CD14-positive monocyte (primary cell): ENCODE measurements around the gene S100A6. TPM values are rescaled to one million over a fixed set of nuclear protein-coding genes. Genes with fewer than 3 reads are reported as not detected.

Source experiments
- DNase-seq, 3 donors: peaks; one replicate each; pipeline ENCODE4 v3.0.0-alpha.2; 2011 to 2022
- H2AFZ ChIP-seq: 2 replicates; pipeline ENCODE4 v1.6.0; 2012; ENCODE audit warnings: mild to moderate bottlenecking, low read depth, low read length, inconsistent platforms; ENCODE audit not compliant: insufficient read depth, poor library complexity, severe bottlenecking
- H3K27ac ChIP-seq, 2 donors: 1 replicate in 1 of 2; 2 replicates in 1 of 2; pipeline ENCODE4 v1.5.1; 2012 to 2013; ENCODE audit warnings: low read length in 2 of 2, control low read depth in 1 of 2, inconsistent platforms in 1 of 2, low read depth in 1 of 2, mild to moderate bottlenecking in 1 of 2
- H3K27me3 ChIP-seq, 2 donors: one replicate each; pipeline versions ENCODE4 v1.6.0 to v1.6.1; 2011 to 2013; ENCODE audit warnings: low read length in 2 of 2; ENCODE audit not compliant: control insufficient read depth in 2 of 2, insufficient read depth in 2 of 2
- H3K36me3 ChIP-seq, 2 donors: replicated peaks in 1 of 2; 1 replicate in 1 of 2; 2 replicates in 1 of 2; pipeline versions ENCODE4 v1.5.1 to v1.6.1; 2012 to 2013; ENCODE audit warnings: low read length in 2 of 2, control low read depth in 1 of 2, inconsistent platforms in 1 of 2, mild to moderate bottlenecking in 1 of 2; ENCODE audit not compliant: insufficient read depth in 2 of 2, control insufficient read depth in 1 of 2
- H3K4me1 ChIP-seq, 2 donors: 1 replicate in 1 of 2; 2 replicates in 1 of 2; pipeline versions ENCODE4 v1.5.1 to v1.6.1; 2012 to 2013; ENCODE audit warnings: low read length in 2 of 2, control low read depth in 1 of 2, inconsistent platforms in 1 of 2, mild to moderate bottlenecking in 1 of 2, moderate library complexity in 1 of 2; ENCODE audit not compliant: insufficient read depth in 2 of 2, control insufficient read depth in 1 of 2
- H3K4me2 ChIP-seq: replicated peaks from 2 replicates; pipeline ENCODE3; 2012; ENCODE audit warnings: low read length, moderate library complexity, mild to moderate bottlenecking; ENCODE audit not compliant: poor library complexity, severe bottlenecking; ENCODE audit errors: extremely low read depth
- H3K4me3 ChIP-seq, 3 experiments: fragments of 200-600 bp in 1 of 3; sonication (generic) in 1 of 3; replicated peaks in 1 of 3; 1 replicate in 2 of 3; 2 replicates in 1 of 3; pipeline ENCODE4 v1.5.1; 2011 to 2013; ENCODE audit warnings: low read length in 3 of 3, mild to moderate bottlenecking in 3 of 3, control low read depth in 2 of 3, low read depth in 2 of 3, inconsistent platforms in 1 of 3, moderate library complexity in 1 of 3
- H3K79me2 ChIP-seq: 2 replicates; pipeline ENCODE4 v1.6.0; 2012; ENCODE audit warnings: mild to moderate bottlenecking, control low read depth, inconsistent platforms, low read length, moderate library complexity; ENCODE audit not compliant: insufficient read depth
- H3K9ac ChIP-seq: 2 replicates; pipeline ENCODE4 v1.6.0; 2017; ENCODE audit warnings: low read length, mild to moderate bottlenecking; ENCODE audit not compliant: insufficient read depth, poor library complexity, severe bottlenecking
- H3K9me3 ChIP-seq, 2 donors: replicated peaks in 1 of 2; 1 replicate in 1 of 2; 2 replicates in 1 of 2; pipeline versions ENCODE4 v1.5.1 to v1.6.1; 2012 to 2013; ENCODE audit warnings: low read length in 2 of 2, control low read depth in 1 of 2; ENCODE audit not compliant: control insufficient read depth in 1 of 2, insufficient read depth in 1 of 2
- H4K20me1 ChIP-seq: 2 replicates; pipeline ENCODE4 v1.6.0; 2012; ENCODE audit warnings: mild to moderate bottlenecking, low read length, control low read depth, moderate library complexity; ENCODE audit not compliant: insufficient read depth
- H3K27ac Mint-ChIP-seq, 7 donors: one replicate each; pipeline ENCODE4 v1.8.0; 2020; ENCODE audit warnings: mild to moderate bottlenecking in 7 of 7, mixed read lengths in 7 of 7, moderate library complexity in 6 of 7, inconsistent platforms in 2 of 7
- H3K27me3 Mint-ChIP-seq, 3 donors: one replicate each; pipeline ENCODE4 v1.8.0; 2021 to 2022; ENCODE audit warnings: low read depth in 3 of 3, mild to moderate bottlenecking in 3 of 3, mixed read lengths in 3 of 3, moderate library complexity in 3 of 3, inconsistent platforms in 1 of 3
- H3K36me3 Mint-ChIP-seq, 2 donors: one replicate each; pipeline ENCODE4 v1.8.0; 2020; ENCODE audit warnings: mixed read lengths in 2 of 2, inconsistent platforms in 1 of 2, mild to moderate bottlenecking in 1 of 2
- H3K4me1 Mint-ChIP-seq: one replicate; pipeline ENCODE4 v1.8.0; 2020; ENCODE audit warnings: mild to moderate bottlenecking, mixed read lengths
- H3K4me3 Mint-ChIP-seq, 2 donors: one replicate each; pipeline ENCODE4 v1.8.0; 2020; ENCODE audit warnings: mild to moderate bottlenecking in 2 of 2, mixed read lengths in 2 of 2, moderate library complexity in 1 of 2
- H3K9me3 Mint-ChIP-seq, 7 donors: one replicate each; pipeline ENCODE4 v1.8.0; 2020 to 2022; ENCODE audit warnings: mixed read lengths in 7 of 7, mild to moderate bottlenecking in 6 of 7, moderate library complexity in 6 of 7, inconsistent platforms in 2 of 7
- WGBS: methylation state at CpG from one replicate; pipeline ENCODE4 v1.1.5; 2013; ENCODE audit warnings: missing lambda C conversion rate; ENCODE audit not compliant: insufficient coverage; 5-methylcytosine and 5-hydroxymethylcytosine counted together
- intact Hi-C, 2 donors: fragments of 100-400 bp; cut with micrococcal nuclease; formaldehyde crosslinking; loops; one replicate each; pipeline versions ENCODE4 v1.15.0 to v1.15.1; 2023
- polyA plus RNA-seq, 3 donors: library from polyadenylated mRNA; depleted of rRNA in 1 of 3; unstranded in 2 of 3; stranded (reverse) in 1 of 3; fragments of 300-500 nt in 2 of 3; fragments of >200 nt in 1 of 3; fragmentation: Illumina TruSeq in 2 of 3; gene quantifications; 1 replicate in 2 of 3; 2 replicates in 1 of 3; pipeline ENCODE4 v1.2.3, GENCODE V29; 2012 to 2021
- TF ChIP-seq, protein P1 (sequence below): fragments of 200-600 bp; IDR thresholded peaks from one replicate; pipeline ENCODE4 v1.8.0; 2022; ENCODE audit warnings: antibody characterized with exemption, mild to moderate bottlenecking

S100A6 gene
- polyA plus RNA-seq, 3 donors: 1,242 to 5,004 (median 4,414) TPM

DNA sequence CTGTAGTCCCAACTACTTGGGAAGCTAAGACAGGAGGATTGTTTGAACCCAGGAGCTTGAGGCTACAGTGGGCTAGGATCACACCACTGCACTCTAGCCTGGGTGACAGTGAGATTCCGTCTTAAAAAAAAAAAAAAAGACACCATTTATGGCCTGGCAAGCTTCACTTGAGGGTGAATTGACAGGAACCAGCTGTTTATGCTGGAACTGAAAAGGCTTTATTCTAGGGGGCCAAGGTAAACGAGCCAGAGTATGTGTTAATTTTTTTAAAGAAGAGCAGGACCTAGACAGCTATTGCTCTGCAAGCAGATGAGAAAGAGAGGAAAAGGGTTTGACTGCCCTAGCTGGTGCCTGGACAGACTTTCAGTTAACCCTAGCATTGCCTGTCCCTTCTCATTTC lies 37.0 kb downstream of the S100A6 start:
- no peaks in the 10 kb centered on the region for H3K4me1 ChIP-seq
- WGBS: 0% methylated on average over 2 of the region's 2 CpGs

DNA sequence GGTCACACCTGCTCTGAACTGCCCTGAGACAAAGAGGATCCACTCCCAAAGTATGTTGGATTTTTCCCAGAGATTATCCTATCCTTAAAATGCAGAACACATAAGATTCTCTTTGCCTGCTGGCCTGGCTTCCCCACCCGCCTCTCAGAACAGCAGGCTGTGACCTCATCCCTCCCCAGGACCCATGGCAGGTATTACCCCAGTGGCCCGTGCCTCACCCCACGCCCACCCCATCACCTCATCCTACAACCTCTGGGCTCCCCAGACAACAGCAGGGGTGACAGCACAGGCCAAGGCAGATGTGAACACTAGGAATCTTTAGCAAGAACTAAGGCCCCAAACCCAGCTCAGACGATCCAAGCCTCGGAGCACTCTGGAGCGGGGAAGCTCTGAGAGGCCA lies 40.3 kb downstream of the S100A6 start:
- Mint-ChIP-seq H3K27ac (no peak overlapping the region), H3K9me3 (no peaks in the 10 kb centered on the region)
- intact Hi-C loops: loop anchor here (1.0 to 10.0 kb wide), 4 partner anchors 81 to 143 kb away; partner anchors contain the start of gene S100A7A (in 1 of the 2)

More for the DNA sequence above, 37.0 kb downstream of the S100A6 start:
- Histone ChIP-seq H3K9me3 (no peaks in the 10 kb centered on the region), H3K27me3 (no peaks in the 10 kb centered on the region), H3K4me2 (no peak overlapping the region), H3K4me3 (no peak overlapping the region), H3K79me2 (no peaks in the 10 kb centered on the region), H2AFZ (no peak overlapping the region), H4K20me1 (no peaks in the 10 kb centered on the region), H3K9ac (no peak overlapping the region), H3K27ac (no peak overlapping the region), H3K36me3 (no peaks in the 10 kb centered on the region)
- TF ChIP-seq, protein P1, sequence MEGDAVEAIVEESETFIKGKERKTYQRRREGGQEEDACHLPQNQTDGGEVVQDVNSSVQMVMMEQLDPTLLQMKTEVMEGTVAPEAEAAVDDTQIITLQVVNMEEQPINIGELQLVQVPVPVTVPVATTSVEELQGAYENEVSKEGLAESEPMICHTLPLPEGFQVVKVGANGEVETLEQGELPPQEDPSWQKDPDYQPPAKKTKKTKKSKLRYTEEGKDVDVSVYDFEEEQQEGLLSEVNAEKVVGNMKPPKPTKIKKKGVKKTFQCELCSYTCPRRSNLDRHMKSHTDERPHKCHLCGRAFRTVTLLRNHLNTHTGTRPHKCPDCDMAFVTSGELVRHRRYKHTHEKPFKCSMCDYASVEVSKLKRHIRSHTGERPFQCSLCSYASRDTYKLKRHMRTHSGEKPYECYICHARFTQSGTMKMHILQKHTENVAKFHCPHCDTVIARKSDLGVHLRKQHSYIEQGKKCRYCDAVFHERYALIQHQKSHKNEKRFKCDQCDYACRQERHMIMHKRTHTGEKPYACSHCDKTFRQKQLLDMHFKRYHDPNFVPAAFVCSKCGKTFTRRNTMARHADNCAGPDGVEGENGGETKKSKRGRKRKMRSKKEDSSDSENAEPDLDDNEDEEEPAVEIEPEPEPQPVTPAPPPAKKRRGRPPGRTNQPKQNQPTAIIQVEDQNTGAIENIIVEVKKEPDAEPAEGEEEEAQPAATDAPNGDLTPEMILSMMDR: no peak
- no peak for DNase-seq
- Mint-ChIP-seq H3K36me3 (no peaks in the 10 kb centered on the region), H3K9me3 (no peaks in the 10 kb centered on the region), H3K4me1 (peaks cover 2% of the 10 kb centered on the region), H3K27ac (no peak overlapping the region), H3K4me3 (no peak overlapping the region), H3K27me3 (peaks cover 2 to 10% (median 8%) of the 10 kb centered on the region in 3 donors)
- intact Hi-C loops: loop anchor here (5.0 to 10.0 kb wide), 2 partner anchors 84 to 96 kb away; partner anchors contain the start of gene S100A7A (in 1 of the 2)

More for the DNA sequence above, 40.3 kb downstream of the S100A6 start:
- H3K36me3 Mint-ChIP-seq: no peaks in the 10 kb centered on the region
- H3K4me1 Mint-ChIP-seq: peaks cover 9% of the 10 kb centered on the region
- H3K9ac ChIP-seq: no peak overlapping the region
- H3K27me3 ChIP-seq: no peaks in the 10 kb centered on the region
- no peak overlapping the region for H3K4me3 ChIP-seq
- no peak overlapping the region for H2AFZ ChIP-seq
- WGBS: 88% methylated on average over 6 of the region's 6 CpGs
- H3K27me3 Mint-ChIP-seq: peaks cover 4 to 10% (median 8%) of the 10 kb centered on the region in 3 donors
- H3K27ac ChIP-seq: no peak overlapping the region
- no peaks in the 10 kb centered on the region for H3K36me3 ChIP-seq
- no peak overlapping the region for H3K4me2 ChIP-seq
- no peaks in the 10 kb centered on the region for H3K79me2 ChIP-seq
- no peaks in the 10 kb centered on the region for H4K20me1 ChIP-seq
- H3K4me1 ChIP-seq: peaks cover 9 to 10% of the 10 kb centered on the region in 2 donors
- no peak for DNase-seq
- TF ChIP-seq, protein P1: no peak
- H3K9me3 ChIP-seq: no peaks in the 10 kb centered on the region
- no peak overlapping the region for H3K4me3 Mint-ChIP-seq
